ENCODE results near the gene ARHGEF10L. TPM values are rescaled to one million over a fixed set of nuclear protein-coding genes. Genes with fewer than 3 reads are reported as not detected.

ARHGEF10L gene
- total RNA-seq, 2 donors from 2014 or later: 26.0 to 39.7 TPM

GRCh38 chr1:17658837-17659236 is 119.3 kb downstream of the ARHGEF10L start:
- Histone ChIP-seq H3K27ac (no peak overlapping the region), H3K36me3 (peaks cover 0 to 12% of the 10 kb centered on the region in 2 donors), H3K27me3 (replicated peaks; ENCODE audit: insufficient read depth) (no peaks in the 10 kb centered on the region), H3K4me1 (replicated peaks) (no peaks in the 10 kb centered on the region), H3K4me3 (no peak overlapping the region), H3K9me3 (no peaks in the 10 kb centered on the region)
- TF ChIP-seq CTCF (IDR thresholded peaks at IDR 0.05): no peak
- TF ChIP-seq POLR2AphosphoS5 (IDR thresholded peaks at IDR 0.05): no peak
- TF ChIP-seq POLR2A (IDR thresholded peaks at IDR 0.05): no peak
- intact Hi-C loops (cut with DNase I): no loop called here
- WGBS: 84% methylated on average over 6 of the region's 6 CpGs
- DNase-seq (ENCODE audit: low spot score): no peak

GRCh38 chr1:17661546-17662157 is 122.2 kb downstream of the ARHGEF10L start:
- whole genome bisulfite sequencing: 62% methylated on average over 15 of the region's 15 CpGs
- H3K4me1 ChIP-seq (replicated peaks): no peaks in the 10 kb centered on the region
- DNase-seq (ENCODE audit: low spot score): peak; percentile 45
- H3K27ac ChIP-seq: no peak overlapping the region
- H3K4me3 ChIP-seq: no peak overlapping the region
- peaks cover 0 to 12% of the 10 kb centered on the region in 2 donors for H3K36me3 ChIP-seq
- H3K27me3 ChIP-seq (replicated peaks; ENCODE audit: insufficient read depth): no peaks in the 10 kb centered on the region
- no peaks in the 10 kb centered on the region for H3K9me3 ChIP-seq
- peak; percentile 74 to 82 (median 76) for TF ChIP-seq CTCF (IDR thresholded peaks at IDR 0.05)
- no peak for TF ChIP-seq POLR2A (IDR thresholded peaks at IDR 0.05)
- no peak for TF ChIP-seq POLR2AphosphoS5 (IDR thresholded peaks at IDR 0.05)
- intact Hi-C loops (cut with DNase I): loop anchor here (10.0 kb wide), 1 partner anchor 443 kb away; the partner anchor contains the start of gene IGSF21

GRCh38 chr1:17662296-17662695 is 122.8 kb downstream of the ARHGEF10L start:
- Histone ChIP-seq H3K9me3 (no peaks in the 10 kb centered on the region), H3K27ac (no peak overlapping the region), H3K4me1 (replicated peaks) (no peaks in the 10 kb centered on the region), H3K36me3 (peaks cover 0 to 11% of the 10 kb centered on the region in 2 donors), H3K4me3 (no peak overlapping the region), H3K27me3 (replicated peaks; ENCODE audit: insufficient read depth) (no peaks in the 10 kb centered on the region)
- intact Hi-C loops (cut with DNase I): loop anchor here (10.0 kb wide), 1 partner anchor 443 kb away; the partner anchor contains the start of gene IGSF21
- no peak for DNase-seq (ENCODE audit: low spot score)
- TF ChIP-seq POLR2AphosphoS5 (IDR thresholded peaks at IDR 0.05) (no peak), POLR2A (IDR thresholded peaks at IDR 0.05) (no peak), CTCF (IDR thresholded peaks at IDR 0.05) (no peak)
- WGBS: 94% methylated on average over 10 of the region's 10 CpGs

GRCh38 chr1:17662786-17663185 is 123.3 kb downstream of the ARHGEF10L start:
- Histone ChIP-seq H3K4me1 (replicated peaks) (no peaks in the 10 kb centered on the region), H3K36me3 (peaks cover 0 to 6% of the 10 kb centered on the region in 2 donors), H3K27ac (no peak overlapping the region), H3K9me3 (no peaks in the 10 kb centered on the region), H3K27me3 (replicated peaks; ENCODE audit: insufficient read depth) (no peaks in the 10 kb centered on the region), H3K4me3 (no peak overlapping the region)
- no peak for TF ChIP-seq POLR2A (IDR thresholded peaks at IDR 0.05)
- TF ChIP-seq POLR2AphosphoS5 (IDR thresholded peaks at IDR 0.05): no peak
- no peak for TF ChIP-seq CTCF (IDR thresholded peaks at IDR 0.05)
- intact Hi-C loops (cut with DNase I): loop anchor here (10.0 kb wide), 1 partner anchor 442 kb away; the partner anchor contains the start of gene IGSF21
- WGBS: 66% methylated on average over 9 of the region's 9 CpGs
- no peak for DNase-seq (ENCODE audit: low spot score)

- intact Hi-C loops (cut with DNase I): loop anchor here (10.0 kb wide), 1 partner anchor 441 kb away; the partner anchor contains the start of gene IGSF21
- H3K9me3 ChIP-seq: no peaks in the 10 kb centered on the region
- no peaks in the 10 kb centered on the region for H3K4me1 ChIP-seq (replicated peaks)
- 87% methylated on average over 5 of the region's 5 CpGs for WGBS
- H3K4me3 ChIP-seq: no peak overlapping the region
- TF ChIP-seq POLR2AphosphoS5 (IDR thresholded peaks at IDR 0.05) (no peak), POLR2A (IDR thresholded peaks at IDR 0.05) (no peak), CTCF (IDR thresholded peaks at IDR 0.05) (no peak)
- H3K27me3 ChIP-seq (replicated peaks; ENCODE audit: insufficient read depth): no peaks in the 10 kb centered on the region
- no peak overlapping the region for H3K27ac ChIP-seq
- peaks cover 0 to 3% of the 10 kb centered on the region in 2 donors for H3K36me3 ChIP-seq
- no peak for DNase-seq (ENCODE audit: low spot score)
Measured at GRCh38 chr1:17663646-17664045, 124.1 kb downstream of the ARHGEF10L start.

Data from prostate gland (tissue), 2 donors.